Naive thymus-derived CD4-positive, alpha-beta T cell (primary cell): ENCODE measurements around the gene ABHD2. TPM values are rescaled to one million over a fixed set of nuclear protein-coding genes. Genes with fewer than 3 reads are reported as not detected.

Source experiments
- ATAC-seq: fragments of 150-1000 bp; cut with Tn5 transposase; 2 replicates; pipeline ENCODE4 v1.10.0; 2021; ENCODE audit warnings: mild to moderate bottlenecking, moderate library complexity
- CTCF ChIA-PET: fragments of 350-600 bp; sonication (Branson Sonifier 250); formaldehyde crosslinking; loops from one replicate; lab custom pipeline; 2021; ENCODE audit warnings: antibody characterized with exemption; lab: Charles Lee
- POLR2A ChIA-PET: fragments of 350-600 bp; sonication (Branson Sonifier 250); formaldehyde crosslinking; loops from one replicate; lab custom pipeline; 2021; ENCODE audit warnings: antibody characterized with exemption, inconsistent platforms; lab: Charles Lee
- DNase-seq, 9 donors: peaks; one replicate each; pipeline versions ENCODE4 v3.0.0 to v3.0.0-alpha.2; 2020 to 2022; ENCODE audit warnings: mixed read lengths in 1 of 9
- H3K27ac ChIP-seq: one replicate; pipeline ENCODE4 v1.7.0; 2013; ENCODE audit warnings: mild to moderate bottlenecking, low read depth, low read length, moderate library complexity
- H3K27me3 ChIP-seq, 2 donors: one replicate each; pipeline ENCODE4 v1.7.0; 2013; ENCODE audit warnings: low read length in 2 of 2, mild to moderate bottlenecking in 2 of 2, moderate library complexity in 2 of 2; ENCODE audit not compliant: control insufficient read depth in 2 of 2, insufficient read depth in 2 of 2
- H3K36me3 ChIP-seq, 3 experiments: 1 replicate in 2 of 3; 2 replicates in 1 of 3; pipeline ENCODE4 v1.7.0; 2013; ENCODE audit warnings: low read length in 3 of 3, mild to moderate bottlenecking in 3 of 3, moderate library complexity in 1 of 3; ENCODE audit not compliant: insufficient read depth in 3 of 3, control insufficient read depth in 2 of 3
- H3K4me1 ChIP-seq, 2 donors: one replicate each; pipeline ENCODE4 v1.7.0; 2013; ENCODE audit warnings: low read length in 2 of 2, mild to moderate bottlenecking in 2 of 2, moderate library complexity in 1 of 2; ENCODE audit not compliant: control insufficient read depth in 2 of 2, insufficient read depth in 2 of 2
- H3K4me3 ChIP-seq: 2 replicates; pipeline ENCODE4 v1.7.0; 2013; ENCODE audit warnings: mild to moderate bottlenecking, low read length
- H3K9me3 ChIP-seq, 3 experiments: 1 replicate in 2 of 3; 2 replicates in 1 of 3; pipeline ENCODE4 v1.7.0; 2013; ENCODE audit warnings: low read length in 3 of 3; ENCODE audit not compliant: control insufficient read depth in 2 of 3
- H3K27ac Mint-ChIP-seq, 9 donors: one replicate each; pipeline ENCODE4 v1.8.0; 2020 to 2022; ENCODE audit warnings: mixed read lengths in 9 of 9, mild to moderate bottlenecking in 8 of 9, moderate library complexity in 5 of 9, inconsistent platforms in 2 of 9
- H3K27me3 Mint-ChIP-seq, 5 donors: one replicate each; pipeline ENCODE4 v1.8.0; 2021 to 2022; ENCODE audit warnings: mixed read lengths in 5 of 5, mild to moderate bottlenecking in 1 of 5
- H3K36me3 Mint-ChIP-seq, 5 donors: one replicate each; pipeline ENCODE4 v1.8.0; 2020 to 2022; ENCODE audit warnings: mixed read lengths in 5 of 5, mild to moderate bottlenecking in 3 of 5, inconsistent platforms in 1 of 5
- H3K4me1 Mint-ChIP-seq, 7 donors: one replicate each; pipeline ENCODE4 v1.8.0; 2020 to 2022; ENCODE audit warnings: mixed read lengths in 7 of 7, mild to moderate bottlenecking in 3 of 7, inconsistent platforms in 1 of 7
- H3K4me3 Mint-ChIP-seq, 10 donors: one replicate each; pipeline ENCODE4 v1.8.0; 2020 to 2022; ENCODE audit warnings: mild to moderate bottlenecking in 10 of 10, mixed read lengths in 10 of 10, moderate library complexity in 6 of 10, inconsistent platforms in 2 of 10
- H3K9me3 Mint-ChIP-seq, 11 donors: one replicate each; pipeline ENCODE4 v1.8.0; 2020 to 2022; ENCODE audit warnings: mixed read lengths in 11 of 11, mild to moderate bottlenecking in 4 of 11, inconsistent platforms in 1 of 11, moderate library complexity in 1 of 11
- intact Hi-C, 2 donors: fragments of 100-400 bp; cut with micrococcal nuclease; formaldehyde crosslinking; loops; one replicate each; pipeline ENCODE4 v1.15.1; 2023
- polyA plus RNA-seq, 2 donors: library from polyadenylated mRNA; unstranded; fragments of 300-500 nt; fragmentation: Illumina TruSeq; gene quantifications; one replicate each; pipeline ENCODE4 v1.2.3, GENCODE V29; 2021
- total RNA-seq, 6 experiments: library from RNA in 5 of 6; stranded (reverse) in 5 of 6; gene quantifications; 1 replicate in 5 of 6; 2 replicates in 1 of 6; pipeline ENCODE4 v1.2.3 and lab custom pipeline; 2021 to 2026

ABHD2 gene
- total and polyA plus RNA-seq, 7 experiments from 2014 or later, result 19.4 to 85.0 (median 63.6) TPM

GRCh38 chr15:89164712-89165211 is 76.5 kb downstream of the ABHD2 start:
- peaks cover 0 to 28% (median 2%) of the 10 kb centered on the region in 5 donors for H3K36me3 Mint-ChIP-seq
- DNase-seq (no peak), ATAC-seq (no peak)
- H3K4me1 Mint-ChIP-seq, result peaks cover 0 to 11% (median 4%) of the 10 kb centered on the region in 7 donors
- no peaks in the 10 kb centered on the region for H3K9me3 Mint-ChIP-seq
- CTCF ChIA-PET, result interaction anchor here (5.4 kb wide), 1 partner anchor 13 kb away, joined by 27 read pairs; no protein-coding TSS in a partner anchor
- Histone ChIP-seq H3K4me1 (no peaks in the 10 kb centered on the region), H3K27ac (no peak overlapping the region), H3K9me3 (no peaks in the 10 kb centered on the region), H3K27me3 (no peaks in the 10 kb centered on the region), H3K36me3 (peaks cover 0 to 11% (median 0%) of the 10 kb centered on the region in 3 experiments), H3K4me3 (no peak overlapping the region)
- intact Hi-C loops, result no loop called here
- no peak overlapping the region for H3K27ac Mint-ChIP-seq
- H3K27me3 Mint-ChIP-seq, result no peaks in the 10 kb centered on the region
- POLR2A ChIA-PET, result interaction anchor here (0.6 kb wide), 1 partner anchor 13 kb away, joined by 3 read pairs; no protein-coding TSS in a partner anchor
- no peak overlapping the region for H3K4me3 Mint-ChIP-seq

- H3K27me3 ChIP-seq, result no peaks in the 10 kb centered on the region
- Mint-ChIP-seq H3K36me3 (peaks cover 0 to 25% (median 4%) of the 10 kb centered on the region in 5 donors), H3K27me3 (no peaks in the 10 kb centered on the region), H3K4me3 (no peak overlapping the region), H3K9me3 (no peaks in the 10 kb centered on the region), H3K27ac (peak overlapping the region in 1 of 9 donors; percentile 29), H3K4me1 (peaks cover 0 to 11% (median 4%) of the 10 kb centered on the region in 7 donors)
- H3K4me3 ChIP-seq, result no peak overlapping the region
- H3K4me1 ChIP-seq, result no peaks in the 10 kb centered on the region
- H3K36me3 ChIP-seq, result peaks cover 0 to 11% (median 0%) of the 10 kb centered on the region in 3 experiments
- ChIA-PET CTCF (interaction anchor here (0.6 to 5.4 kb wide), 3 partner anchors 13 to 104 kb away, joined by 3 to 27 read pairs (median 3); no protein-coding TSS in a partner anchor), POLR2A (no interaction called here)
- H3K9me3 ChIP-seq, result no peaks in the 10 kb centered on the region
- no peak for DNase-seq
- no peak overlapping the region for H3K27ac ChIP-seq
- no peak for ATAC-seq
- intact Hi-C loops, result no loop called here
Observed at GRCh38 chr15:89165677-89166076, 77.4 kb downstream of the ABHD2 start.

- Histone ChIP-seq H3K36me3 (peaks cover 0 to 11% (median 0%) of the 10 kb centered on the region in 3 experiments), H3K27ac (no peak overlapping the region), H3K4me1 (no peaks in the 10 kb centered on the region), H3K27me3 (no peaks in the 10 kb centered on the region), H3K4me3 (no peak overlapping the region), H3K9me3 (no peaks in the 10 kb centered on the region)
- H3K4me3 Mint-ChIP-seq, result peak overlapping the region in 1 of 10 donors; percentile 58
- H3K36me3 Mint-ChIP-seq, result peaks cover 0 to 18% (median 4%) of the 10 kb centered on the region in 5 donors
- no peaks in the 10 kb centered on the region for H3K9me3 Mint-ChIP-seq
- ATAC-seq (peak; percentile 24), DNase-seq (peak in 1 of 9 donors; percentile 61)
- H3K27ac Mint-ChIP-seq, result peak overlapping the region in 6 of 9 donors; percentile 40 to 79 (median 68)
- intact Hi-C loops, result no loop called here
- ChIA-PET POLR2A (no interaction called here), CTCF (interaction anchor here (5.4 kb wide), 1 partner anchor 11 kb away, joined by 27 read pairs; no protein-coding TSS in a partner anchor)
- no peaks in the 10 kb centered on the region for H3K27me3 Mint-ChIP-seq
- peaks cover 0 to 11% (median 4%) of the 10 kb centered on the region in 7 donors for H3K4me1 Mint-ChIP-seq
Observed at GRCh38 chr15:89167267-89168176, 79.3 kb downstream of the ABHD2 start.

GRCh38 chr15:89168316-89168833 is 80.1 kb downstream of the ABHD2 start:
- ChIA-PET CTCF (interaction anchor here (5.4 kb wide), 1 partner anchor 10 kb away, joined by 27 read pairs; no protein-coding TSS in a partner anchor), POLR2A (no interaction called here)
- Histone ChIP-seq H3K4me1 (no peaks in the 10 kb centered on the region), H3K9me3 (no peaks in the 10 kb centered on the region), H3K36me3 (peaks cover 0 to 3% (median 0%) of the 10 kb centered on the region in 3 experiments), H3K4me3 (no peak overlapping the region), H3K27me3 (no peaks in the 10 kb centered on the region), H3K27ac (no peak overlapping the region)
- Mint-ChIP-seq H3K27me3 (no peaks in the 10 kb centered on the region), H3K4me1 (peaks cover 0 to 11% (median 4%) of the 10 kb centered on the region in 7 donors), H3K27ac (peak overlapping the region in 1 of 9 donors; percentile 13), H3K4me3 (no peak overlapping the region), H3K9me3 (no peaks in the 10 kb centered on the region), H3K36me3 (peaks cover 0 to 15% (median 4%) of the 10 kb centered on the region in 5 donors)
- ATAC-seq (no peak), DNase-seq (no peak)
- intact Hi-C loops, result no loop called here

- Histone ChIP-seq H3K36me3 (peaks cover 0 to 9% (median 0%) of the 10 kb centered on the region in 3 experiments), H3K4me3 (no peak overlapping the region), H3K27me3 (no peaks in the 10 kb centered on the region), H3K27ac (no peak overlapping the region), H3K9me3 (no peaks in the 10 kb centered on the region), H3K4me1 (no peaks in the 10 kb centered on the region)
- ChIA-PET CTCF (interaction anchor here (1.3 kb wide), 1 partner anchor 136 kb away, joined by 4 read pairs; no protein-coding TSS in a partner anchor), POLR2A (interaction anchor here (1.1 kb wide), 1 partner anchor 266 kb away, joined by 3 read pairs; no protein-coding TSS in a partner anchor)
- H3K4me3 Mint-ChIP-seq, result no peak overlapping the region
- H3K36me3 Mint-ChIP-seq, result peaks cover 0 to 15% (median 4%) of the 10 kb centered on the region in 5 donors
- DNase-seq (no peak), ATAC-seq (no peak)
- intact Hi-C loops, result no loop called here
- no peaks in the 10 kb centered on the region for H3K9me3 Mint-ChIP-seq
- H3K27me3 Mint-ChIP-seq, result no peaks in the 10 kb centered on the region
- no peak overlapping the region for H3K27ac Mint-ChIP-seq
- peaks cover 0 to 11% (median 4%) of the 10 kb centered on the region in 7 donors for H3K4me1 Mint-ChIP-seq
Observed at GRCh38 chr15:89170364-89170763, 82.1 kb downstream of the ABHD2 start.
